HFFc6 (cell line): ENCODE data around the gene CD80. TPM values are rescaled to one million over a fixed set of nuclear protein-coding genes. Genes with fewer than 3 reads are reported as not detected.

Source experiments
- DNase-seq: peaks from one replicate; pipeline ENCODE4 v3.0.0-alpha.2; 2018
- H3K27ac Mint-ChIP-seq: 2 replicates; pipeline ENCODE4 v1.8.0; 2020; ENCODE audit warnings: mild to moderate bottlenecking, mixed read lengths
- H3K27me3 Mint-ChIP-seq: 2 replicates; pipeline ENCODE4 v1.8.0; 2021; ENCODE audit warnings: mild to moderate bottlenecking, moderate library complexity, mixed read lengths; ENCODE audit not compliant: insufficient read depth
- H3K36me3 Mint-ChIP-seq: 2 replicates; pipeline ENCODE4 v1.8.0; 2021; ENCODE audit warnings: low read depth, mixed read lengths
- H3K4me1 Mint-ChIP-seq: 2 replicates; pipeline ENCODE4 v1.8.0; 2020; ENCODE audit warnings: low read depth, mixed read lengths
- H3K4me3 Mint-ChIP-seq: 2 replicates; pipeline ENCODE4 v1.8.0; 2020; ENCODE audit warnings: mild to moderate bottlenecking, moderate library complexity, mixed read lengths
- H3K9me3 Mint-ChIP-seq: 2 replicates; pipeline ENCODE4 v1.8.0; 2020; ENCODE audit warnings: mild to moderate bottlenecking, mixed read lengths
- total RNA-seq, 6 experiments: library from RNA; stranded (reverse); fragmentation: NEBNext Ultra II Directional; extraction: Animal tissue kit (Norgen Biotek cat#: 25700); gene quantifications; 2 replicates in 1 of 6; 3 replicates in 5 of 6; pipeline ENCODE4 v1.2.3, GENCODE V29; 2021
- TF ChIP-seq, protein P1 (sequence below): fragments of 200-600 bp; sonication (generic); IDR thresholded peaks from 2 replicates; pipeline ENCODE4 v1.5.0; 2021; ENCODE audit warnings: antibody characterized with exemption, mild to moderate bottlenecking

CD80 gene
- total RNA-seq, 6 experiments from 2014 or later, result not detected

DNA sequence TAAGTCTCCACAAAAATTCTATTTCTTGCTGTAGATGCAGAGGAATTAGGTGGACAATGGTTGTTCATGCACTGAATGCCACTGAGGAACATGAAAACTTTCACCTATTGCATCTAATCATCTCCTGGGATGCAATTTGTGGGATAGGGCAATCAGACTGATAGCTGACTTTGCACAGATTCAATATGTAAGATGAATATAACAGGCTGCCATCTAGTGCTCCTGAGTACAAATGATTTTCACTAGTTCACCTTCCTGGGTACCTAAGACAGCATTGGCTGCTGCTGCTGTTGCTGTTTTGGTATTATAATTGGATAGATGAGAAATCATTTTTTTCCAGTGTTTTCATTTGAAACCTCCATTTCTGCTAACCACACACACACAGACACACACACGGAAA is 41.4 kb downstream of the CD80 start:
- DNase-seq, result no peak
- Mint-ChIP-seq H3K9me3 (no peaks in the 10 kb centered on the region), H3K27me3 (no peaks in the 10 kb centered on the region; the same call in 1 of the 2 replicates), H3K36me3 (peaks cover 64% of the 10 kb centered on the region), H3K27ac (no peak overlapping the region), H3K4me3 (no peak overlapping the region), H3K4me1 (no peaks in the 10 kb centered on the region)
- TF ChIP-seq, protein P1, sequence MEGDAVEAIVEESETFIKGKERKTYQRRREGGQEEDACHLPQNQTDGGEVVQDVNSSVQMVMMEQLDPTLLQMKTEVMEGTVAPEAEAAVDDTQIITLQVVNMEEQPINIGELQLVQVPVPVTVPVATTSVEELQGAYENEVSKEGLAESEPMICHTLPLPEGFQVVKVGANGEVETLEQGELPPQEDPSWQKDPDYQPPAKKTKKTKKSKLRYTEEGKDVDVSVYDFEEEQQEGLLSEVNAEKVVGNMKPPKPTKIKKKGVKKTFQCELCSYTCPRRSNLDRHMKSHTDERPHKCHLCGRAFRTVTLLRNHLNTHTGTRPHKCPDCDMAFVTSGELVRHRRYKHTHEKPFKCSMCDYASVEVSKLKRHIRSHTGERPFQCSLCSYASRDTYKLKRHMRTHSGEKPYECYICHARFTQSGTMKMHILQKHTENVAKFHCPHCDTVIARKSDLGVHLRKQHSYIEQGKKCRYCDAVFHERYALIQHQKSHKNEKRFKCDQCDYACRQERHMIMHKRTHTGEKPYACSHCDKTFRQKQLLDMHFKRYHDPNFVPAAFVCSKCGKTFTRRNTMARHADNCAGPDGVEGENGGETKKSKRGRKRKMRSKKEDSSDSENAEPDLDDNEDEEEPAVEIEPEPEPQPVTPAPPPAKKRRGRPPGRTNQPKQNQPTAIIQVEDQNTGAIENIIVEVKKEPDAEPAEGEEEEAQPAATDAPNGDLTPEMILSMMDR, result no peak

DNA sequence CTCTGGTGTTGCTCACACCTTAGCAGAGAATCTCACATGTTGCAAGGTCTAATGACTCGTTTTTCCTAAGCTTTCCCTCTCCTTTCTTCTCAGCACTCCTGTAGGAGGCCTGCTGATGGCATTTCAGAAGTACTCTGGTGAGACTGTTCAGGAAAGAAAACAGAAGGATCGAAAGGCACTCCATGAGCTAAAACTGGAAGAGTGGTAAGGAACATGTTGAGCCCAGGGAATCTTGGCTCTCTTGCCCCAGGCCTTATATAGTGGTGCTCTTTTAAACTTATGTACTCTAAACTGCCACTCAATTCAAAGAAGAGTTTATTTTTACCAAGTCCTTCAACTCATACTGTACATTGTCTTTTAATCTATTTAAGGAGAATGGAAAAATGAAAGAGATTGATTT is 42.3 kb downstream of the CD80 start:
- TF ChIP-seq, protein P1, result no peak
- no peak overlapping the region for H3K4me3 Mint-ChIP-seq
- H3K36me3 Mint-ChIP-seq, result peaks cover 67% of the 10 kb centered on the region
- no peaks in the 10 kb centered on the region; the same call in 1 of the 2 replicates for H3K27me3 Mint-ChIP-seq
- H3K9me3 Mint-ChIP-seq, result no peaks in the 10 kb centered on the region
- H3K4me1 Mint-ChIP-seq, result no peaks in the 10 kb centered on the region
- DNase-seq, result no peak
- H3K27ac Mint-ChIP-seq, result no peak overlapping the region

DNA sequence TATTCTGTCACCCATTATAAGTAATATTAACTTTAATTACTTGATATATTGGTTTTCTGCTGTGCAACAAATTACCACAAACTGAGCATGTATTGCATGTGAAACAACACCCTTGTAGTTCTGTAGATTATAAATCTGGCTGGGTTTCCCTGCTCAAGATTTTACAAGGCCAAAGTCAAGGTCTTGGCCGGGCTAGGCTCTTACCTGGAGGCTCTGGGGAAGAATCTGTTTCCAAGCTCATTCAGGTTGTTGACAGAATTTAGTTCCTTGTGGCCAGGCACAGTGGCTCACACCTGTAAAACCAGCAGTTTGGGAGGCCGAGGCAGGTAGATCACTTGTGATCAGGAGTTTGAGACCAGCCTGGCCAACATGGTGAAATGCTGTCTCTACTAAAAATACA is 44.8 kb downstream of the CD80 start:
- no peaks in the 10 kb centered on the region for H3K4me1 Mint-ChIP-seq
- H3K4me3 Mint-ChIP-seq, result no peak overlapping the region
- no peak for DNase-seq
- no peaks in the 10 kb centered on the region for H3K9me3 Mint-ChIP-seq
- H3K27me3 Mint-ChIP-seq, result no peaks in the 10 kb centered on the region; the same call in 1 of the 2 replicates
- TF ChIP-seq, protein P1, result no peak
- H3K36me3 Mint-ChIP-seq, result peaks cover 52% of the 10 kb centered on the region
- H3K27ac Mint-ChIP-seq, result no peak overlapping the region

DNA sequence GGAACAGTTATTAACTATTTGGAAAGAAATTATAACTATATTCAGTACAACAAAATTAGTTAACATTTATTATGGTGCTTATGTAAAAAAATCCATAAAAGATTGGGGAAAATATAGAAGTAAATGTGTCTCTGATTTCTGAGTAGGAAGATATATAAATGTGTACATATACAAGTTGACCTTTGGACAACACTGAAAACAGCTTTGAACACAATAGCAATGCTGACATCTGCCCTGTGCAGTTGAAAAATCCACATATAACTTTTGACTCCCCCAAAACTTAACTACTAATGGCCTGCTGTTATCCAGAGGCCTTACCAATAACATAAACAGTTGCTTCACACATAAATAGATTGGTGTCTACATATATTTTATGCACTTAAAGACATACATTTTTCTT is 48.7 kb downstream of the CD80 start:
- H3K27ac Mint-ChIP-seq, result no peak overlapping the region
- no peaks in the 10 kb centered on the region for H3K4me1 Mint-ChIP-seq
- H3K9me3 Mint-ChIP-seq, result no peaks in the 10 kb centered on the region
- no peak overlapping the region for H3K4me3 Mint-ChIP-seq
- peaks cover 2% of the 10 kb centered on the region for H3K27me3 Mint-ChIP-seq
- H3K36me3 Mint-ChIP-seq, result peaks cover 37% of the 10 kb centered on the region
- TF ChIP-seq, protein P1, result no peak
- no peak for DNase-seq

DNA sequence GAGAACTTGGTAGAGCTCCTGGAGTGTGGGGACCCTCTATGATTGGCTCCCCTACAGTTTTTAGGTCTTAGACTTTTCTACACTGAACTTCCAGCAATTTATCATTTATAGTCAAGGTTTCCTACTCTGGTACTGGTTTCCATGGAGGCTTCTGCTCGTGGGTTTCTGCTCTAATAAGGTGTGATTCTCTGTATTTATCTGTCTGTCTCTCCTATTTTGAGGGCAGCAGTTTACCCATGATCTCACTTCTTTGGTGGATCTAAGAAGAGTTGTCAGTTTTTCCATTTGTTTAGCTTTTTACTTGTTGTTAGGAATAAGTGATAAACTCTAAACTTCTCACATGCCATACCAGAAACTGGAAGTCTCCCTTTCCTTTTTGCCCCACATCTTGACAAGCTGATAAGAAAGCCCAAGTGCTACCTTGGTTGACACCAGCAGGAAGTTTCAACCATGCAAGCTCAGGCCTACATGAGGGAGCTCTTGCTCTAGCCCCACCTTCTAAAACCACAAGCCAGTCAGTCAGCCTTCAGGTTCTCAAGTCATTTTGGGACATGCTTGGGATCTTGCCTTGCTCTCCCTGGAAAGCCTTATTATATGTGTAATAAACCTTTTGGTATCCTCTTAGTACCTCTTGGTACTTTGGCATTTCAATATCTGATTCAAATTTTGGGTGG is 51.1 kb downstream of the CD80 start:
- TF ChIP-seq, protein P1, result no peak
- Mint-ChIP-seq H3K36me3 (peaks cover 33% of the 10 kb centered on the region), H3K27me3 (peaks cover 2% of the 10 kb centered on the region), H3K4me1 (no peaks in the 10 kb centered on the region), H3K27ac (no peak overlapping the region), H3K9me3 (no peaks in the 10 kb centered on the region), H3K4me3 (no peak overlapping the region)
- no peak for DNase-seq
